HTERT RPE-1 (cell line): Measurements from ENCODE around the gene RABGGTB.
"Not testable (repeated sequence)": the region's sequence is repeated elsewhere in the genome, so short reads cannot be mapped to it uniquely, and the experiment has no call there.

Experiments
- in situ Hi-C: fragments of 300-500 bp; cut with MboI; formaldehyde crosslinking; loops from 4 replicates; pipeline ENCODE4 v1.14.3; 2020; ENCODE audit warnings: low sequenced_read_pairs

The RABGGTB gene

GRCh38 chr1:75785983-75786853 lies at the start of gene RABGGTB:
TSS of gene RABGGTB (plus strand) at chr1:75786256. CDS start at chr1:75786272, 16 bp downstream.
- in situ Hi-C loops: no loop called here

GRCh38 chr1:75742047-75742625 lies 43.9 kb upstream of the RABGGTB start:
- in situ Hi-C loops: no loop called here

GRCh38 chr1:75745276-75745675 lies 40.8 kb upstream of the RABGGTB start:
- in situ Hi-C loops: no loop called here

- in situ Hi-C loops: not testable (repeated sequence)
Observed at GRCh38 chr1:75757210-75757609, 28.8 kb upstream of the RABGGTB start.

GRCh38 chr1:75758543-75758942 lies 27.5 kb upstream of the RABGGTB start:
- in situ Hi-C loops: not testable (repeated sequence)

- in situ Hi-C loops: no loop called here
Observed at GRCh38 chr1:75764057-75764655, 21.9 kb upstream of the RABGGTB start.

GRCh38 chr1:75765697-75766355 lies 20.2 kb upstream of the RABGGTB start:
- in situ Hi-C loops: no loop called here

- in situ Hi-C loops: no loop called here
Observed at GRCh38 chr1:75768016-75768415, 18.0 kb upstream of the RABGGTB start.

- in situ Hi-C loops: no loop called here
Observed at GRCh38 chr1:75770761-75771160, 15.3 kb upstream of the RABGGTB start.

- in situ Hi-C loops: no loop called here
Observed at GRCh38 chr1:75771978-75772377, 14.1 kb upstream of the RABGGTB start.

GRCh38 chr1:75777812-75778211 lies 8.2 kb upstream of the RABGGTB start:
- in situ Hi-C loops: not testable (repeated sequence)

- in situ Hi-C loops: not testable (repeated sequence)
Observed at GRCh38 chr1:75778694-75779093, 7.4 kb upstream of the RABGGTB start.

GRCh38 chr1:75780183-75780582 lies 5.9 kb upstream of the RABGGTB start:
- in situ Hi-C loops: not testable (repeated sequence)

- in situ Hi-C loops: not testable (repeated sequence)
Observed at GRCh38 chr1:75783920-75784319, 2.1 kb upstream of the RABGGTB start.

- in situ Hi-C loops: no loop called here
Observed at GRCh38 chr1:75785320-75785982, 605 bp upstream of the RABGGTB start.

- in situ Hi-C loops: no loop called here
Observed at GRCh38 chr1:75786901-75787493, 941 bp downstream of the RABGGTB start.

- in situ Hi-C loops: no loop called here
Observed at GRCh38 chr1:75787524-75787923, 1.5 kb downstream of the RABGGTB start.

GRCh38 chr1:75789988-75790387 lies 3.9 kb downstream of the RABGGTB start:
- in situ Hi-C loops: no loop called here

GRCh38 chr1:75791022-75791421 lies 5.0 kb downstream of the RABGGTB start:
- in situ Hi-C loops: no loop called here

GRCh38 chr1:75792091-75792490 lies 6.0 kb downstream of the RABGGTB start:
- in situ Hi-C loops: no loop called here
